ENCODE results near the gene VPS37B. TPM values are rescaled to one million over a fixed set of nuclear protein-coding genes. Genes with fewer than 3 reads are reported as not detected.

Gene VPS37B
- total and polyA plus RNA-seq, 2 donors (not counting 1 experiment from before 2014, with no cell fraction given), result 66.7 to 88.1 TPM

DNA sequence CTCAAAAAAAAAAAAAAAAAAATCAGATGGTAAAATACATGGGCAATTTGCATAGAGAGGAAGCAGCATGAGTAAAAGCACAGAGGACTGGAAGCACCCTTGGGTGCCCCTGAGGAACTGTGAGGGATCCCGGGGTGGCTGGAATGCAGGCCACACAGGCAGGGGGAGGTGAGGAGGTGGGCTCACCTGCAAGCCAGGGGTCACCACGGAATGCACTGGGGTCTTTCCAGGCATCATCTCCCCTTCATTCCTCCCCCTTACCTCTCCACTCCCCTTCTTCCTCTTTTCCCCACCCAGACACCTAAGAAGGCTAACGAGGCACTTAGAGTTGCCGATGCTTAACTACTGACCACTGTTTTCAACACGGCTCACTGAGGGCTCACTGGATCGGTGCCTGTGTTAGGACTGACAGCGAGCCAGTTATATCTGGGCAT is 75.1 kb downstream of the VPS37B start:
- CTCF ChIA-PET, result interaction anchor here (1.2 to 10.0 kb wide), 2 partner anchors 9 to 27 kb away, joined by 3 to 64 read pairs; no protein-coding TSS in a partner anchor
- POLR2A ChIA-PET, result interaction anchor here (0.6 to 2.0 kb wide), 5 partner anchors 15 to 300 kb away, joined by 3 to 11 read pairs (median 6); no protein-coding TSS in a partner anchor
- Histone ChIP-seq H3K9ac (ENCODE audit: low read length) (peak overlapping the region; percentile 42), H3K27me3 (replicated peaks in 1 of 4; ENCODE audit: control extremely low read depth in 1 of 4, control insufficient read depth in 3 of 4, insufficient read depth in 4 of 4, low read length in 3 of 4) (no peaks in the 10 kb centered on the region), H3K27ac (ENCODE audit: low read length in 2 of 2) (peak overlapping the region; percentile 83 to 84), H2AFZ (ENCODE audit: insufficient read depth, low read depth, low read length, poor library complexity, severe bottlenecking) (peak overlapping the region; percentile 40), H3K36me3 (replicated peaks in 1 of 2; ENCODE audit: control extremely low read depth in 1 of 2, control insufficient read depth in 1 of 2, extremely low read depth in 1 of 2, insufficient read depth in 2 of 2, low read length in 1 of 2) (no peaks in the 10 kb centered on the region), H3K4me2 (replicated peaks; ENCODE audit: low read depth, low read length, poor library complexity, severe bottlenecking) (peak overlapping the region; percentile 70), H3K4me1 (ENCODE audit: control insufficient read depth in 2 of 2, insufficient read depth in 2 of 2, low read length in 2 of 2) (peaks cover 46 to 50% of the 10 kb centered on the region in 2 donors), H3K4me3 (ENCODE audit: control extremely low read depth in 1 of 5, extremely low read depth in 1 of 5, insufficient read depth in 1 of 5, low read depth in 2 of 5, low read length in 4 of 5) (peak overlapping the region; percentile 18 to 49 (median 33)), H4K20me1 (ENCODE audit: control insufficient read depth, insufficient read depth, low read length, poor library complexity, severe bottlenecking) (no peaks in the 10 kb centered on the region), H3K9me3 (ENCODE audit: control extremely low read depth in 1 of 3, control insufficient read depth in 2 of 3, insufficient read depth in 1 of 3, low read length in 2 of 3) (no peaks in the 10 kb centered on the region), H3K79me2 (ENCODE audit: control insufficient read depth, insufficient read depth, low read length) (no peaks in the 10 kb centered on the region)
- intact Hi-C loops (cut with micrococcal nuclease), result loop anchor here (1.0 kb wide), 2 partner anchors 8 to 13 kb away; no protein-coding TSS in a partner anchor
- peaks cover 48% of the 10 kb centered on the region for H3K4me1 Mint-ChIP-seq
- no peaks in the 10 kb centered on the region for H3K27me3 Mint-ChIP-seq
- H3K4me3 Mint-ChIP-seq, result peak overlapping the region; percentile 88
- no peaks in the 10 kb centered on the region for H3K9me3 Mint-ChIP-seq (ENCODE audit: insufficient read depth)
- peak; percentile 79 for DNase-seq
- H3K27ac Mint-ChIP-seq, result peak overlapping the region; percentile 90
- TF ChIP-seq, protein P1, sequence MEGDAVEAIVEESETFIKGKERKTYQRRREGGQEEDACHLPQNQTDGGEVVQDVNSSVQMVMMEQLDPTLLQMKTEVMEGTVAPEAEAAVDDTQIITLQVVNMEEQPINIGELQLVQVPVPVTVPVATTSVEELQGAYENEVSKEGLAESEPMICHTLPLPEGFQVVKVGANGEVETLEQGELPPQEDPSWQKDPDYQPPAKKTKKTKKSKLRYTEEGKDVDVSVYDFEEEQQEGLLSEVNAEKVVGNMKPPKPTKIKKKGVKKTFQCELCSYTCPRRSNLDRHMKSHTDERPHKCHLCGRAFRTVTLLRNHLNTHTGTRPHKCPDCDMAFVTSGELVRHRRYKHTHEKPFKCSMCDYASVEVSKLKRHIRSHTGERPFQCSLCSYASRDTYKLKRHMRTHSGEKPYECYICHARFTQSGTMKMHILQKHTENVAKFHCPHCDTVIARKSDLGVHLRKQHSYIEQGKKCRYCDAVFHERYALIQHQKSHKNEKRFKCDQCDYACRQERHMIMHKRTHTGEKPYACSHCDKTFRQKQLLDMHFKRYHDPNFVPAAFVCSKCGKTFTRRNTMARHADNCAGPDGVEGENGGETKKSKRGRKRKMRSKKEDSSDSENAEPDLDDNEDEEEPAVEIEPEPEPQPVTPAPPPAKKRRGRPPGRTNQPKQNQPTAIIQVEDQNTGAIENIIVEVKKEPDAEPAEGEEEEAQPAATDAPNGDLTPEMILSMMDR (IDR thresholded peaks at IDR 0.05), result no peak
- no peak for TF ChIP-seq EZH2 (IDR thresholded peaks at IDR 0.05; ENCODE audit: borderline replicate concordance, insufficient read depth, low read depth, low read length, poor library complexity, severe bottlenecking)
- ATAC-seq (ENCODE audit: low read depth), result peak; percentile 89
- 5% methylated on average over 5 of the region's 7 CpGs for WGBS (ENCODE audit: insufficient coverage)

DNA sequence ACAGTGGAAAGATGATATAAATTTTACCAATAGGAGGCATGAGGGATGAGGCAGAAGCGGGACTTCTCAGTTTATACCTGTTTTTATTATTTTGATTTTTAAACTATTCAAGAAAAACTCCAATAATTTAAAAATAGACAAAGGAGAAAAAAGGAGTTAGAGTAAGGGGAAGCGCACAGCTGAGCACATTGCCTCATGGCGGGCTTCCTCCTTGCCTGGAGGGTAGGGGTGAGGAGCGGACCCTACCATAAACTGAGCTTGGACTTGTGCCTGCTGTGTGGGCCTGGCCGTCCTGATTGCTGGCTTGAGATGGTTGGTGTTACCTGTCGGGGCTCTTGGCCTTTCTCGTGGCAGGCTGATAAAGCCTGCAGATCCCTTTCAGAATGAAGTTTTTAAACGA is 75.8 kb downstream of the VPS37B start:
- POLR2A ChIA-PET, result interaction anchor here (0.7 to 2.0 kb wide), 4 partner anchors 16 to 300 kb away, joined by 3 to 11 read pairs (median 6); no protein-coding TSS in a partner anchor
- no peak for TF ChIP-seq EZH2 (IDR thresholded peaks at IDR 0.05; ENCODE audit: borderline replicate concordance, insufficient read depth, low read depth, low read length, poor library complexity, severe bottlenecking)
- TF ChIP-seq, protein P1 (IDR thresholded peaks at IDR 0.05), result no peak
- H3K4me3 ChIP-seq (ENCODE audit: control extremely low read depth in 1 of 5, extremely low read depth in 1 of 5, insufficient read depth in 1 of 5, low read depth in 2 of 5, low read length in 4 of 5), result no peak overlapping the region
- no peaks in the 10 kb centered on the region for H3K9me3 Mint-ChIP-seq (ENCODE audit: insufficient read depth)
- peak overlapping the region; percentile 90 for H3K27ac Mint-ChIP-seq
- no peaks in the 10 kb centered on the region for H3K36me3 ChIP-seq (replicated peaks in 1 of 2; ENCODE audit: control extremely low read depth in 1 of 2, control insufficient read depth in 1 of 2, extremely low read depth in 1 of 2, insufficient read depth in 2 of 2, low read length in 1 of 2)
- no peak for DNase-seq
- H3K4me1 ChIP-seq (ENCODE audit: control insufficient read depth in 2 of 2, insufficient read depth in 2 of 2, low read length in 2 of 2), result peaks cover 46 to 52% of the 10 kb centered on the region in 2 donors
- peak overlapping the region; percentile 70 for H3K4me2 ChIP-seq (replicated peaks; ENCODE audit: low read depth, low read length, poor library complexity, severe bottlenecking)
- H3K79me2 ChIP-seq (ENCODE audit: control insufficient read depth, insufficient read depth, low read length), result no peaks in the 10 kb centered on the region
- intact Hi-C loops (cut with micrococcal nuclease), result loop anchor here (1.0 kb wide), 1 partner anchor 14 kb away; no protein-coding TSS in a partner anchor
- CTCF ChIA-PET, result interaction anchor here (0.6 kb wide), 1 partner anchor 88 kb away, joined by 3 read pairs; no protein-coding TSS in a partner anchor
- peaks cover 51% of the 10 kb centered on the region for H3K4me1 Mint-ChIP-seq
- no peak for ATAC-seq (ENCODE audit: low read depth)
- no peaks in the 10 kb centered on the region for H3K27me3 Mint-ChIP-seq
- 85% methylated on average over 6 of the region's 8 CpGs for WGBS (ENCODE audit: insufficient coverage)
- H3K27ac ChIP-seq (ENCODE audit: low read length in 2 of 2), result peak overlapping the region; percentile 83 to 84
- H3K9me3 ChIP-seq (ENCODE audit: control extremely low read depth in 1 of 3, control insufficient read depth in 2 of 3, insufficient read depth in 1 of 3, low read length in 2 of 3), result no peaks in the 10 kb centered on the region
- no peaks in the 10 kb centered on the region for H3K27me3 ChIP-seq (replicated peaks in 1 of 4; ENCODE audit: control extremely low read depth in 1 of 4, control insufficient read depth in 3 of 4, insufficient read depth in 4 of 4, low read length in 3 of 4)
- H4K20me1 ChIP-seq (ENCODE audit: control insufficient read depth, insufficient read depth, low read length, poor library complexity, severe bottlenecking), result no peaks in the 10 kb centered on the region
- peak overlapping the region; percentile 88 for H3K4me3 Mint-ChIP-seq
- no peak overlapping the region for H2AFZ ChIP-seq (ENCODE audit: insufficient read depth, low read depth, low read length, poor library complexity, severe bottlenecking)
- H3K9ac ChIP-seq (ENCODE audit: low read length), result no peak overlapping the region

Measured in B cell (primary cell).